IPS DF 4.7 (cell line): ENCODE results near the gene MAPK10.

Source experiments
- DNase-seq: peaks from one replicate; pipeline ENCODE4 v3.0.0-alpha.2; 2013; ENCODE audit warnings: low spot score; ENCODE audit errors: extremely low read depth

MAPK10 gene

DNA sequence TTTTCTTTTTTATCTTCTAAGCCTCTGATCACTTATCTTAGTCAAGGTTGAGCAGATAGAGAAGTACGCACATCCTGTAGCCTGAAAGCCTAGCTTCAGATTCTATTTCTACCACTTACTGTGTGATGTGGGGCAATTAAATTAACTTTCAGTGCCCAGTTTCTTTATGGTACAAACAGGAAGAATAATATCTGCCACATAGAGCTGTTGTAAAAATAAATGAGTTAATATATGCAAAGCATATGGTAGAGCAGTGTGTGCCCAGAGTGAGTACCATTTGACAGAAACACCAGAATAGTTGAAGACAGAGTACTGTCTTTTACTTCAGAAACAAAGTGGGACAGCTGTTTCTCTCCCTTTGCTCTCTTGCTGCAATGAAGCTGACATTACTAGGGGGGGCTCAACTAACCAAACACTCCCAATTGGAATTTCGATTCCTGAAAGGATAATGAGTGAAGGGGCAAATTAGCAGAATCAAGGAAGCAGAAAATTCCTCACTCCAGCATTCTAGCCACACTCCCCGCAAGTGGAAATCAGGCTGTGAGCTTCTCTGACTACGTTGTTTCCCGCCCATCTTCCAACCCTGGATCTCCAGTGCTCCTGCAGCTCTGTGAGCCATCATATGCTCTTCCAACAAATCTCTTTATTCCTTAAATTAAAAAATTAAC is 80.4 kb downstream of the MAPK10 start:
- no peak for DNase-seq

DNA sequence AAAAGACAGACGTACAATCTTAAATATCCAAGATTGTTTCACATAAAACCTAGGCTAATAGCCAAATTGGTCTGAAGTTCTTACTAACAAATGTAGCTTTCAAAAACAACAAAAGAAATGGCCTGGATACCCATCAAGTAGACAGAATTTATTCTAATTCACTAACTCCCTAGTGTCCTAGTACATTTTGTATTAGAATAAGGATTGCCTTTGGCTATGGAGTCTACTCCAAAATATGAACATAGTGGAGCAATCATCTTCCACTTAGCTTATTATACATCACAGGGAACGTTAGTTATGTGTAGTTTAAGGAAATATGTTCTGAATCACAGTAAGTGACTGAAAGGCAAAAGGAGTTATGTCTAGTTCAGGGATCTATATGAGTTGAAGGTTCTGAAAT is 81.7 kb downstream of the MAPK10 start:
- no peak for DNase-seq

DNA sequence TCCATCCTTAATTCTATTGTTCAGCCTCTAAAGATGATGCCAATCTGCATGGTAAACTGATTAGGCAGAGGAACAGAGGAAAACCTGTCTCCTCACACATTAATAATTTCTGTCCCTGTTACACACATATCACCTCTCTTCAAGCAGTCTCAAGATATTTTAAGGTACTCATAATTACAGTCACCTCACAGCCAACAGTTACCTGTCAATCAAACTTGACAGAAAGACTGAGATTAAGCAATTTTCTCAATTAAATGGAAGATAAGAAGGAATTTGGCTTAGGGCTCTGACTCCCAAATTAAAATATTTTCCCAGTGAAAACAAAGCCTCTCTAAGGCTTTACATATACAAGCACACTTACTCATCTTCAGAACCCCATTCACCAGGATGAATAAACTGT is 85.2 kb downstream of the MAPK10 start:
- no peak for DNase-seq

DNA sequence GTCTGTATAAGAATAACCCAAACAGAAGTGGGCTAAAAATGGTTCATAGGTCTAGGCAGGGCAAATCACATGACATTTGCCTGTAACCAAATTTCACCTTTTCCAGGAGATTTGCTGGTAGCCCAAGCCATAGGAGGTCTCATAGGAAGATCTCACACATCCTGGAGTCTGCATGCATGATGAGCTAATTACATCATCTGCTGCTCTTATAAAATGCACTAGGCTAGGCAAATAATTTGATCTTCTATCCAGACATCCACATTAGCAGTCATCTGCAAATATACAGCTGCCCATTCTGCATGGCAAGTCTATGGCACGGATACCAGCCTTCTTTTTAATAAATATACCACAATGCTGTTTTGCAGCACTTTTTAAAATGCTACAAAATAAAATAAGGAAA is 87.2 kb downstream of the MAPK10 start:
- no peak for DNase-seq

DNA sequence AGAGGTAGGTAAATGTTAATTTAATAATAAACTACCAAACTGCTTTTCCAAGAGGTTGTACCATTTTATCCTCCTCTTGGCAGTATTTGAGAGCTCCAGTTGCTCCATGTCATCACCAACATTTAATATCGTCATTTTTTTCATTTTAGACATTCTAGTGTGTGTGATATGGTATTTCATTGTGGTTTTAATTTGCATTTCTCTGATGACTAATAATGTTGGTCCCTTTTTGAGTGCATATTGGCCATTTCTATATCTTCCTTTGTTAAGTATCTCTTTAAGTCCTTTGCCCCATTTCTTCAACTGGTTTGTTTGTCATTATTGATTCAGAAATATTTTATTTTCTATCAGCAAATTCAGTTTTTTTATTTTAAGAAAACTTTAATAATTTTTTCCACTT is 88.8 kb downstream of the MAPK10 start:
- no peak for DNase-seq

DNA sequence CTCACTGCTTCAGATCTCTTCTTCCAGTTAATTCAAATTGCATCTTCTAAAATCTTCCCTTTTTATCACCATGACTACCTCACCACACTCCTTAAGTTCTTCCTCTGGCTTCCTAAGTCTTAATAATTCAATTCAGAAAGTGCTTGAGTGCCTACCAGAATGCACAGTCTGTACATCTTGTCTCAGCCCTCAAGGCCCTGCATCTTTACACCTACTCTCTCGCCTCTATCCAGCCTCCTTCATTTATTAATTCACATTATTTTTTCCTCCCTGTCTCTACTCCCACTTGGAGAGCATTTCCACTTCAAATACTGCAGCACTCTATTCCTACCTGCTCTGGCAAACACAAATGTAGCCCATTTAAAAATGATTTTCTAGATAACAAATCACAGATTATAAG is 90.5 kb downstream of the MAPK10 start:
- no peak for DNase-seq

DNA sequence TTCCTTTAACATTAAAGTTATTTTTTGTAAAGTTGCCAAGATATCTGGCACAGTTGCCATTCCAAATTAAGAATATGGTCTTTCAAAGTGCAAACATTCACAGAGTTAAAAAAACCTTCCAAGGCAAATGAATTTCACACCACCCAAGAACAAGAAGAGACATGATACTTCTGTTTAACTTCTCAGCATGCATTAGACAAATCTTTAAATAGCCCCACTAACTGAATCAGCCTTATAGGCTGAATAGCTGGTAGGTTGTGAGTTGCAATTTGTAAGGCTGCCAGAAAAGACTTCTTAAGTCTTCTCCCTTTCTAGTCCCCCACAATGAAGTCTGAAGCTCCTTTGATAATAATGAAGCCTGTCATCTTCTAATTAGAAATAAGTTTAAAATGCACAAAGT is 95.6 kb downstream of the MAPK10 start:
- DNase-seq, result no peak

DNA sequence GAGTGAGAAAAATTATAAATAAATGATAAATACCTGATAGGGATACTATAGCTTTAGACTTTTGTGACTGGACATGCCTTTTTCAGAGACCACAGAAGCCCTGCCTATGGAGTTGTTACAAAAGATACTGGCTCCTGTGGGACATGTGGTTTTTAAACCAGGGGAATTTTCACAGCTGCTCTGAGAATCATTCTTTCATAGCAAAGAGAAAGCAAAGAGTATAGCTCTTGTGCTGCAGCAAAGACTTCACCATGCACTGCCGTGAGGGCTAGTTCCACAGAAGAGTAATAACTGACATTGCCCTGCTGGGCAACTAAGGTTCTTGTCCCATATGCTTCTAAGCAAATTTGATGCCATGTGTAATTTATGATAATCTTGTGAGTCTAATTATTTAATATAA is 98.2 kb downstream of the MAPK10 start:
- DNase-seq, result no peak

DNA sequence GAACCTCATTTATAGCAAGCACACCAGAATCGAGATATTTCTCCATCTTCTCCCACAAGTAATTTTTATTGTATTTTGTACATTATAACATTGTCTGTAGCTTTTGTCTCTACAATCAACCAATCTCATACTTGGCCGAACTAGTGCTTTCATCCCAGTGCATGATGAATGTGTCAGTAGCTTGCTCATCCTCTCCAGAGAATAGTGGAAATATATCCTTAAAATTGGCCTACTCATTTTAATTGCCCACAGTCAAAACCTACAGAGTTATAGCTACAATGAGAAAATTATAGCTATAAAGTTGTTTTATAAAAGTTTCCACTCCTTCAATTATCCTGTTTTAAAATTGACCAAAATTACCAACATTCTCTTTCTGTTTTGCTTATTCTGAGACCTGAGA is 103.8 kb downstream of the MAPK10 start:
- DNase-seq, result no peak

DNA sequence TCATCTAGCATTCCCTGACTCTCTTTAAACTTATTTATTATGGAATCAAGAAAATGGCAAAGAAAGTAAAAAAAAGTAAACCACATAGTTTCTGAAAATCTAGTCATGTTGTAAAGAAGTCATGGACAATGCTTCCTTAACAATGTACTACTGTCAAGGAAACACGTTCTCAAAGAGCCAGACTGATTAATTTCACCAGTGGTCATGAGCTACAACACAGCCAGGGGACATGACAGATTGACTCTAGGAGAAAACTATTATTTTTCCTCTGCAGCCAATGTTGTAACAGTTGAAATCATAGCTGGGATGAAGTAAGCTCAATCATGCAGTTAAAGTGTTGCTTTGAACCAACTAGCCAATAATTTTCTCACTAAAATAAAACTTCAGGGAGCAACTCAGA is 109.2 kb downstream of the MAPK10 start:
- DNase-seq, result no peak

DNA sequence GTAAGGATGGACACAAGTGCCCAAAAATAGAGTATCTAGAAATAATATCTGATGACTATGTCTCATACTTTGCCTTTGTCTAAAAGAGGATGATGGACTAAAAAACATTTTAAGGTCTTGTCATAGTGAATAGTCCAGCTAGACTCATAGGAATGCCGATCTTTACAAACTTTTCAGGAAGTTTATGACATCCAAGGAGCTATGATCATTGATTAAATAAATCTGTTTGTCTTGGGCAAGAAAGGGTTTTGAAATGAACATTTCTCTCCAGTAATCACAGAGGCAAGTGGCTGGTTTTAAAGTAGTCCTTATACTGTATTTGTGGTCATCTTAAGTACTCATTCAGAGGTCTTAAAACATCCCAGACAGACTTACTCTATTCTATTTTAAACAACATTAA is 109.8 kb downstream of the MAPK10 start:
- no peak for DNase-seq

DNA sequence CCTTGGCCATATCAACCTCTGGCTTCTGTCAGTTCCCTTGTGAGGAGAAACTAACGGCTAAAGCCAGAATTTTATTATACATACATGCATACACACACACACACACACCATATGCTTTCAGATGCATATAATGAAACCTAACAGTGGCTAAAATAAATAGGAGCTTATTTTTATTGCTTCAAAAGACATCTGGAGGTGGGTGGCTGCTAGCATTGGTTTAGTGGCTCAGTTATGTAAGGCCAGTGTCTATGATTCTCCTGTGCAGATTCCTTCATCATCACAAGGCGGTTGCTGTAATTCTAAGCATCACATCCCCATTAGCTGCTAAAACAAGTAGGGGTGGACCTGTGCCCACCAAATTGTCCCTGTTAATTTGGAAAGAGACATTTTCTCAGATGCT is 110.8 kb downstream of the MAPK10 start:
- DNase-seq, result no peak

DNA sequence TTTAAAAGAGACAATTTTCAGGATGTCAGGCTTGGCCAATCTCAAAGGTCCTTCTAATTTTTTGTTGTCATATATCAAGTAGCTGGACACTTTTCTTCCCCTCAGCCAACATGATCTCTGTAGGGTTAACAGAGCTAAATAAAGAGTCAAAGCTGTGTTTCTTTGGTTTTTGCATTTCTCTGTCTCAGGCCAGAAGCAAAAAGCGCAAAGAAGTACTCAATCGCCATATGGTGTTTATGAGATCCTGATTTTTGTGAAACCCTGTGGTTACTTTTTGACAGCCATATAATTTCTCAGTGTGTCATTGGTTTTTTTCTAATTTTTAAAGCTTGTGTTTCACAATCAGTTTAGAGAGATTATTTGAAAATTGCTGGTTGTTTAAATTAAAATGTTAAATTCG is 111.9 kb downstream of the MAPK10 start:
- DNase-seq, result no peak

DNA sequence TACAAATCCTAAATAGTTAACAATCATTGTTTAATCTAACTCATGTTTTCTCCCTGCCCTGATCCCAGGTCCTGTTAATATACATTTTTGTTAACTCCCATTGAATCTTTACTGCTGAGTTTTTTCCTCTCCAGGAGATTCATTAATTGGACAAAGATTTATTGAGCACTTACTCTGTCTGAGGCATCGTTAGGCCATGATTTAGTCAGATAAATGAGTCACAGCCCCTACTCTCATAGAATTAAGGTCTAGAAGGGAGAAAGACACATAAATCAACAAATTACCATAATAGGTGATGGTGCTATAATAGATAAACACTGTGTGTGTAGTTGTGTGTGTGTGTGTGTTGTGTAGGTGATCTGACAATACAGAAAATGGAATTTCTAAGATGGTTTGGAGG is 112.5 kb downstream of the MAPK10 start:
- DNase-seq, result no peak

DNA sequence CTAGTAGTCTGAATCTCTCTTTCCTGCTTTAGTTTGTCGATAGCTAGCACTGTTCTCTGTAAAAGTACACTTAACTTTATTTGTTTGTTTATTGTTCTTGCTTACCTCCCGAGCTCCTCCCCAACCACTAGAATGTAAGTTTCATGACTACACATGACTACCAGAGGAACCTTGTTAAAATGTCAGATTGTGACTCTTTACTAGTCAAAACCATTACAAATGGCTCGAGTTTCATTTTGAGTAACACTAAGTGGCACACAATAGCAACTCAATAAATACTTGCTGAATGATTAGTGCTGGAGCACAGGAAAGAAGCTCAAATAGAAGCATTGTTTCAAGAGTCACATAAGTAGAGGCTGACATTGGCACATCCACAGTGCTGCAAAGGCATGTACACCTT is 116.1 kb downstream of the MAPK10 start:
- DNase-seq, result no peak

DNA sequence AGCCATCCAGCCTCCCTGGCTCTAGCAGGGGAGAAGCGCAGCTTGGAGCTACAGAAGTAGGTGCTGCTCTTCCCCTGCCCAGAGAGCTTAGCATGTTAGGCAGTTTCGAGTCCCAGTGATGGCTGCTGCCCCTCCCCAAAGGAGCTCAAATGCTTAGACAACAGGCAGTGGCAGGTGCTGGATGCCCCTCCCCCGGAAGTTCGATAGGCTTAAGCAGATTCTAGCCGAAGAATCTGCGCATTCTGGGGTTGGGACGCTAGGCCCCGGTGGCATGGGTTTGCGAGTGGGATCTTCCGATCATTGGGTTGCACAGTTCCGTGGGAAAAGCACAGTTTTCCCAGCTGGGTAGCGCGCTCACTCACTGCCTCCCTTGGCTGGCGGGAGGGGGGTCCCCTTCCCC is 117.2 kb downstream of the MAPK10 start:
- no peak for DNase-seq

DNA sequence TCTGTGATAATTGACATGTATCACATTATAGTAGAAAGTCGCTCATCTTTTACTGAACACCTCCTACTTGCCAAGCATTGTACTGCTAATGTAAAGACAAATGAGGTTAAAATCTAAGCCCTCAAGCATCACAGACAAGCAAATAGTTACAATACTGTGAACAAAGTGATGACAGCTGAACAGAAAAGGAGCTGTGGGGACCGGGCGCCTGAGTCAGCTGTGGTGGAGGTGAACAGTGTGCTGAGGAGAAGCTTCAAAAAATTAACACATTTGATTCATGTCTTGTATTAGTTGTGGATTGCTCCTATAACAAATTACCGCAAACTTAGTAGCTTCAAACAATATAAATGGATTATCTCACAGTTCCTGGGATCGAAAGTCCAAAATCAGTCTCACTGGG is 124.3 kb downstream of the MAPK10 start:
- no peak for DNase-seq

DNA sequence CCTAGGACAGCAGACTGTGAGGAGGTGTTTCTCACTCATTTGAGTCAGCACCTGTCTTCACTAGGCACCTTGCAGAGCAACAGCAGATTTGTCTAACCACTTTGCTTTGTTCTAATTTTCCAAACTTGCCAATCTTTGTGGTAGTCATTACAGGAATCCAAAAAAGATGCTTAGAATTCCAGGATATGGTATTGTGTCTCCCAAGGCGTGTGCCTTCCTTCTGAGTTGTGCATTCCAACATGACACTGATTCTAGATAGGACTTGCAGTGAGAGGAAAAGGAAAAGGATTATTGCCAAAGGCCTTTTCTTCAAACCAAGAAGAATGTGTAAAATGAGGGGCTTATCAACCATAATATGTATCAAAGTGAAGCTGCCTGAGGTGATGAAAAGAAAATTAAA is 126.2 kb downstream of the MAPK10 start:
- no peak for DNase-seq

DNA sequence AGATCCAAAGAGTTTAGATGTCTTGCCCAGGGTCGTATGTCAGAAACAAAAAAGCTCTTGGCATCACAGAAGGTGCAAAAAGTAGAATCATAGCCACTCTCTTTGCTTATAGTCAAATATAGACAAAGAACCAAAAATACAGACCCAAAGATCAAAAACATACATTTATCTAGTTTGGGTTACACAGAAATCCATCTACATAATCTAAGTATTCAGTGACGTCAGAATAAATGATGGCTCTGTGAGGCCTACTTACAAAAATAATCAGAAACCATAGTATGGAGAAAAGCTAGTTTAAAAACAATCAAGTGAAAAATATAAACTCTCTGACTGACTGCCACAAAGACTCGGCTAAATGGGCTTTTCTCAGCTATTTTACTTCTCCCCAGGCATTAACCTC is 126.8 kb downstream of the MAPK10 start:
- DNase-seq, result no peak

DNA sequence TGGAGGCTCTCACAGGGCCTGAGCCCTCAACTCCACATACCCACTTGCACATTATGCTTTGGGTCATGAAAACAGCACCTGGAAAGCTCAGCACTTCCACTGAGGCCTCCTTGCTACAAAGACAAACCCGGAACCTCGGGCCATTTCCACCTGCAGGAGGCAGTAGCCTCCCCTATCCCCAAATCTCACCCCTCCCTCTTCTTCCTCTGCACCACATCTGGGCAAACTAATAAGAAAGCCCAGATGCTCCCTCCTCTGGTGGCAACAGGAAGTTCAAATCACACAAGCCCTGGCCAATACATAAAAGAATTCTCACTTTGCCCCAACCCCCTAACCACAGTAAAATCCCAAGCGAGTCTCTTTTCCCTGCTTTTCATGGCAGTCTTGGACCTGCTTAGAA is 136.4 kb downstream of the MAPK10 start:
- peak; percentile 76 for DNase-seq

DNA sequence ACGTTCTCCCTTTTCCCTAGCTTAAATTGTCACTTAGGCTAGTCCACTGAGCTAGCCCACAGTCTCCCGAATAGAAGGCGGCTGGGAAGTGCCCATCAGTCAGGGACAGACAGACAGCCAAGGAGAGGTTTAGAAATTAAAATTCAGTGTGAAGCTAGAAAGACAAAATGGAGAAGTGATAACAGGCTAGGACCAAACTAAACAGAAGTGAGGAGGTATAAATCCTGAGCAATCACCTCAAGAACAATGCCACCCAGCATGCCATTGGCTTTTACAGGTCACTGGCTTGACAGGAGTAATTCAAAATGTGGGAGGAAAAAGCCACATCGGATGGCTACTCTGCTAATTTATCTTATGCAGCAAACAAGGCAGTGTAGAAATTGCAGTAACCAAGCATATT is 138.9 kb downstream of the MAPK10 start:
- no peak for DNase-seq

DNA sequence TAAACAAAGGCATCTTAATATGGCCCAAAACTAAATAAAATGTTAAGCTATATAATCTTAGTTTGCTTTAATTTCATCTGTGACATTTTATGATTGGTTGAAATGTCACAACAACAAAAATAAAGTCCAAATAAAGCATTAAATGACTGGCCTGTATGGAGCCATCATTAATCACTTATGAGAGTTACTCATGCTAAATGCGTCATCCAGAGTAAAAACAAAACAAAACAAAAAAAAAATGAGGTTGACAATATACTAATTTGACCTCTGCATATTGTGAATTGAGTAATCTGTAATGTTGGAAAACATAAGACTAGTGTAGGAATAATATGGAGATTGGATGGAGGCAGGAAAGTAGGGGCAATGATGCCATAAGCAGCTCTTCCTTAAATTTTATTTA is 139.7 kb downstream of the MAPK10 start:
- no peak for DNase-seq

DNA sequence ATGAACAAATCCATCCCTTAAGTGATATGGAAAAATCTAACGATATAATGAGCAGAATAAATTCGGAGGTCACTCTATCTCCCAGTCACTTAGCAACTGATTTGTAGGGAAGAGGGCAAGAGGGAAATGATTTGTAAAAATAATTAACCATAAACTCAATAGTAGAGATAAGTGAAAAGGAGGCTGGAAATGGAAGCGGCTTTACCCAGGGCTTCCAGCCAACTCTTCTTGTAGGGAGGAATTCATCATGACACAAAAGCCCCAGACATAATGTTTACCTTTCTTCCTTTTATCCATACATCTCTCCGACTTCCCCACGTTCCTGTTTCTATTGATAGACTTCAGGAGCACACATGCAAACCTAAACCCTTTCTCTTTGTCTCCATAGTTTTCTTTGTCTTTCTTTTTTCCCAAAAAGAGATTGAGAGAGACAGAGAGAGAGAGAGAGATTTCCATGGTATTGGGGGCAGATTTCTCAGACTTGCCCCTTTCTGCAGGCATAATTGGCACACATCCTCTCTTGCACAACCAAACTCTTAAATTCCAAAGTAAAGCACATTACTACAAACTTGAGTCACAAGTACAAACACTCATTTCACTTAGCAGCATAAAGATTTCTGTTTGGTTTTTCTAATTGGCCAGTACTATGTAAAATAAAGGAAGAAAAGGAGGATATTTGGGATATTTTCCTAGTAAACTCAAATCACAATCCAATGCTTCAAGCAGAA is 140.9 kb downstream of the MAPK10 start:
- DNase-seq, result no peak
